Esophagus muscularis mucosa (tissue), 4 donors: ENCODE results near the gene CD55. TPM values are rescaled to one million over a fixed set of nuclear protein-coding genes. Genes with fewer than 3 reads are reported as not detected.

Experiments used
- DNase-seq: peaks from one replicate; pipeline ENCODE4 v3.0.0-alpha.2; 2017; ENCODE audit errors: extremely low spot score
- H3K27ac ChIP-seq, 4 donors: fragments of 200-600 bp; sonication (generic); replicated peaks in 1 of 4; 1 replicate in 3 of 4; 2 replicates in 1 of 4; pipeline ENCODE4 v1.5.1; 2016 to 2019; ENCODE audit warnings: mild to moderate bottlenecking in 1 of 4
- H3K27me3 ChIP-seq, 4 donors: fragments of 200-600 bp; sonication (generic); one replicate each; pipeline versions ENCODE4 v1.5.1 to v1.6.0; 2016 to 2019
- H3K36me3 ChIP-seq, 4 donors: fragments of 200-600 bp; sonication (generic); one replicate each; pipeline ENCODE4 v1.5.1; 2016 to 2019
- H3K4me1 ChIP-seq, 4 donors: fragments of 200-600 bp; sonication (generic); one replicate each; pipeline ENCODE4 v1.5.1; 2016 to 2019
- H3K4me3 ChIP-seq, 4 donors: fragments of 200-600 bp; sonication (generic); 1 replicate in 2 of 4; 2 replicates in 2 of 4; pipeline ENCODE4 v1.5.1; 2016 to 2019; ENCODE audit warnings: mild to moderate bottlenecking in 4 of 4, moderate library complexity in 1 of 4
- H3K9me3 ChIP-seq, 4 donors: fragments of 200-600 bp; sonication (generic); 1 replicate in 3 of 4; 2 replicates in 1 of 4; pipeline ENCODE4 v1.5.1; 2016 to 2019
- CTCF ChIP-seq, 3 experiments: fragments of 200-600 bp in 2 of 3; fragments of 450-650 bp in 1 of 3; sonication (generic) in 2 of 3; IDR thresholded peaks; one replicate each; pipeline ENCODE4 v1.5.1; 2017 to 2019; ENCODE audit warnings: antibody characterized with exemption in 3 of 3, mild to moderate bottlenecking in 2 of 3, moderate library complexity in 1 of 3
- EP300 ChIP-seq: sonication (generic); formaldehyde crosslinking; IDR thresholded peaks from one replicate; pipeline ENCODE4 v1.6.1; 2017; ENCODE audit warnings: antibody characterized with exemption
- POLR2A ChIP-seq: fragments of 450-650 bp; IDR thresholded peaks from one replicate; pipeline ENCODE4 v1.6.1; 2017; ENCODE audit warnings: antibody characterized with exemption, moderate library complexity, mild to moderate bottlenecking, low read depth
- POLR2AphosphoS5 ChIP-seq, 2 donors: sonication (generic); formaldehyde crosslinking; IDR thresholded peaks; one replicate each; pipeline ENCODE4 v1.6.1; 2017; ENCODE audit warnings: antibody characterized with exemption in 2 of 2
- WGBS: methylation state at CpG from one replicate; pipeline ENCODE4 v1.1.5; 2018; 5-methylcytosine and 5-hydroxymethylcytosine counted together
- intact Hi-C: fragments of 100-400 bp; cut with DNase I; formaldehyde crosslinking; loops from one replicate; pipeline ENCODE4 v1.15.1; 2023
- total RNA-seq, 4 donors: library from RNA; depleted of rRNA; stranded (reverse); fragments of >200 nt; gene quantifications; one replicate each; pipeline versions ENCODE4 v1.1.0 to v1.2.1, GENCODE V29; 2016

Gene CD55
- total RNA-seq, 4 donors from 2014 or later: 27.8 to 77.0 (median 47.4) TPM

DNA sequence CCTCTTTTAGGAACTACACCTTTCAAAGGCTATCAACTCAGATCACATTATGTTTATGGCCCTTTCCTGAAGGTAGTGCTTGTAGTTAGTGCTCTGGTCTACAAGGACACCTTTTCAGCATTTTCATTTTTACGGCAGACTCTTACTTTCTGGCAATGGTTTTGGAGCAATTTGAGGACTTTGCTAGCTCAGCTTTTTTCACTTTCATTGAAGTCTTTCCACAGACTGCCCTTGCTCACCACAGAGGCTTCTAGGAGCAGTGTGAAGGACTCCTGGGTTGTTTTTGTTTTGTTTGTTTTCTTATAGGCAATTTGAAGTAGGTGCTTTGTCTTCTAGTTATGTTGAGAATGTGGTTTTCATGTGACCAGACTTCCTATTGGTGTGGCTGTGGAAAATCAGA lies 43.1 kb downstream of the CD55 start:
- WGBS: 92% methylated on average over 1 of the region's 1 CpG
- peaks cover 0 to 35% (median 20%) of the 10 kb centered on the region in 4 donors for H3K36me3 ChIP-seq
- no peak for TF ChIP-seq EP300
- TF ChIP-seq POLR2AphosphoS5 (IDR thresholded peaks at IDR 0.05): no peak
- TF ChIP-seq POLR2A: no peak
- no peak for TF ChIP-seq CTCF (IDR thresholded peaks at IDR 0.05)

DNA sequence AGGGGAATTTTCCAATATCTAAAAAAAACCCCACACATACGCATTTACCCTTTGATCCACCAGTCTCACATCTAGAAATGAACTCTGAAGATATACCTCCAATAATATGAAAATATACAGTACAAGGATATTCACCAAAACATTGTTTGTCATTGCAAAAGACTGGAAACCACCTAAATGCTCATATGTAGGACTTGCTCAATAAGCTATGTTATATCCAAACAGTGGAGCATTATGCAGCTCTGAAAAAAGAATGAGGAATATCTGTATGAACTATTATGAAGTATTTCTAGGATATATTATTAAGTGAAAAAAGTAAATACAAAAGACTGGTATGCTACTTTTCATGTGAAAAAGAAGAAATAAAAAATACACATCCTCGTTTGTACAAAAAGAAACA lies 43.6 kb downstream of the CD55 start:
- 95% methylated on average over 2 of the region's 2 CpGs for WGBS
- Histone ChIP-seq H3K27ac (no peak overlapping the region), H3K4me1 (no peaks in the 10 kb centered on the region), H3K36me3 (peaks cover 0 to 31% (median 20%) of the 10 kb centered on the region in 4 donors), H3K27me3 (no peaks in the 10 kb centered on the region), H3K4me3 (no peak overlapping the region), H3K9me3 (no peaks in the 10 kb centered on the region)
- TF ChIP-seq POLR2A (no peak), CTCF (IDR thresholded peaks at IDR 0.05) (no peak), POLR2AphosphoS5 (IDR thresholded peaks at IDR 0.05) (no peak), EP300 (no peak)
- intact Hi-C loops: no loop called here
- no peak for DNase-seq

More for the DNA sequence above, 43.1 kb downstream of the CD55 start:
- Histone ChIP-seq H3K27me3 (no peaks in the 10 kb centered on the region), H3K4me1 (no peaks in the 10 kb centered on the region), H3K27ac (no peak overlapping the region), H3K9me3 (no peaks in the 10 kb centered on the region), H3K4me3 (no peak overlapping the region)
- no peak for DNase-seq
- intact Hi-C loops: no loop called here

GRCh38 chr1:207366022-207366421 lies 44.5 kb downstream of the CD55 start:
- Histone ChIP-seq H3K36me3 (peaks cover 0 to 31% (median 20%) of the 10 kb centered on the region in 4 donors), H3K4me1 (no peaks in the 10 kb centered on the region), H3K4me3 (no peak overlapping the region), H3K27me3 (no peaks in the 10 kb centered on the region), H3K27ac (no peak overlapping the region), H3K9me3 (no peaks in the 10 kb centered on the region)
- DNase-seq: no peak
- intact Hi-C loops: no loop called here
- 88% methylated on average over 2 of the region's 2 CpGs for WGBS
- TF ChIP-seq EP300 (no peak), POLR2A (no peak), CTCF (IDR thresholded peaks at IDR 0.05) (no peak), POLR2AphosphoS5 (IDR thresholded peaks at IDR 0.05) (no peak)

GRCh38 chr1:207388721-207389120 lies 67.2 kb downstream of the CD55 start:
- Histone ChIP-seq H3K9me3 (no peaks in the 10 kb centered on the region), H3K4me1 (no peaks in the 10 kb centered on the region), H3K4me3 (no peak overlapping the region), H3K27ac (no peak overlapping the region), H3K27me3 (no peaks in the 10 kb centered on the region), H3K36me3 (no peaks in the 10 kb centered on the region)
- intact Hi-C loops: no loop called here
- no peak for TF ChIP-seq EP300
- no peak for TF ChIP-seq POLR2AphosphoS5 (IDR thresholded peaks at IDR 0.05)
- TF ChIP-seq CTCF (IDR thresholded peaks at IDR 0.05): no peak
- no peak for TF ChIP-seq POLR2A
- no peak for DNase-seq

- no peaks in the 10 kb centered on the region for H3K27me3 ChIP-seq
- H3K27ac ChIP-seq: no peak overlapping the region
- intact Hi-C loops: no loop called here
- H3K9me3 ChIP-seq: no peaks in the 10 kb centered on the region
- 53% methylated on average over 1 of the region's 1 CpG for WGBS
- no peaks in the 10 kb centered on the region for H3K4me1 ChIP-seq
- no peak for DNase-seq
- TF ChIP-seq EP300: no peak
- no peak for TF ChIP-seq CTCF (IDR thresholded peaks at IDR 0.05)
- no peak for TF ChIP-seq POLR2AphosphoS5 (IDR thresholded peaks at IDR 0.05)
- no peak for TF ChIP-seq POLR2A
- H3K4me3 ChIP-seq: no peak overlapping the region
- no peaks in the 10 kb centered on the region for H3K36me3 ChIP-seq
These were observed 68.4 kb downstream of the CD55 start for GRCh38 chr1:207389728-207390464.
